ENCODE data around the gene ARHGEF40. TPM values are rescaled to one million over a fixed set of nuclear protein-coding genes. Genes with fewer than 3 reads are reported as not detected.
"Not testable (repeated sequence)": the region's sequence is repeated elsewhere in the genome, so short reads cannot be mapped to it uniquely, and the experiment has no call there.

Gene ARHGEF40
- polyA plus RNA-seq, 1 experiment = 40.7 TPM

GRCh38 chr14:21039585-21040369, 30.3 kb upstream of the ARHGEF40 start:
- peaks cover 28% of the 10 kb centered on the region for H3K27me3 ChIP-seq (ENCODE audit: control insufficient read depth, insufficient read depth, low read length)
- no peak overlapping the region for H3K27ac ChIP-seq (ENCODE audit: low read depth, low read length)
- ChIA-PET CTCF (interaction anchor here (0.7 to 4.0 kb wide), 26 partner anchors 8 to 343 kb away, joined by 3 to 170 read pairs (median 6); no protein-coding TSS in a partner anchor), POLR2A (interaction anchor here (1.0 to 1.3 kb wide), 5 partner anchors 23 to 52 kb away, joined by 3 to 5 read pairs (median 3); no protein-coding TSS in a partner anchor)
- no peak overlapping the region for H3K4me3 ChIP-seq (ENCODE audit: low read depth, low read length)
- TF ChIP-seq CTCF (IDR thresholded peaks at IDR 0.05; ENCODE audit: low read depth, low read length) = peak; percentile 71
- no peaks in the 10 kb centered on the region for H3K9me3 ChIP-seq (ENCODE audit: control insufficient read depth, insufficient read depth, low read length)
- peak; percentile 26 for DNase-seq (ENCODE audit: low read depth, low spot score)

DNA sequence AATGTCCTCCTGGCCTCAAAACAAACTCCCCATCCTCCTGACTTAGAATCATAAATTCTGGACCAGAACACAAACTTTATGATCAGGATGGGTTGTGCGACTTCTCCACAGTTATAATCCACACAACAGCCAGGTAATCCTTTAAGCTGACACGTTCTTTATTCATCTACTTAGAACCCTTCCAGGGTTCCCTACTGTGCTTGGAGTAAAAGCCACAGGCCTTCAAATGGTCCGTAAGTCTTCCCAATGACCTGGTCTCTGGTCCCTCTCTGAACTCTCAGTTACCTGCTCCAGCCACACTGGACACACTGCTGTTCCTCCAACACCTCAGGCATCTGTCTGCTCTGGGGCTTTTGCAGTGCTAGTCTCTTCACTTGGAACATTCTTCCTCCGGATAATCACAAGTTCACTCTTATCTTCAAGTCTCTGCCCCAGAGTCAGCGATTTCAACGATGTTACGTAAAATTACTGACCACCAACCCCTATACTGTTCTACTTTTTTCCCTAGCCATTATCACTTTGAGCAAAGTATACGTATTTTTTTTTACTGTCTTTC, 29.7 kb upstream of the ARHGEF40 start:
- no peak for DNase-seq (ENCODE audit: low read depth, low spot score)
- no peak for TF ChIP-seq CTCF (IDR thresholded peaks at IDR 0.05; ENCODE audit: low read depth, low read length)
- no peak overlapping the region for H3K4me3 ChIP-seq (ENCODE audit: low read depth, low read length)
- no peaks in the 10 kb centered on the region for H3K9me3 ChIP-seq (ENCODE audit: control insufficient read depth, insufficient read depth, low read length)
- ChIA-PET CTCF (interaction anchor here (0.8 to 4.0 kb wide), 25 partner anchors 9 to 344 kb away, joined by 3 to 170 read pairs (median 6); no protein-coding TSS in a partner anchor), POLR2A (interaction anchor here (1.1 to 1.3 kb wide), 3 partner anchors 26 to 52 kb away, joined by 3 read pairs; no protein-coding TSS in a partner anchor)
- no peak overlapping the region for H3K27ac ChIP-seq (ENCODE audit: low read depth, low read length)
- H3K27me3 ChIP-seq (ENCODE audit: control insufficient read depth, insufficient read depth, low read length) = peaks cover 24% of the 10 kb centered on the region

DNA sequence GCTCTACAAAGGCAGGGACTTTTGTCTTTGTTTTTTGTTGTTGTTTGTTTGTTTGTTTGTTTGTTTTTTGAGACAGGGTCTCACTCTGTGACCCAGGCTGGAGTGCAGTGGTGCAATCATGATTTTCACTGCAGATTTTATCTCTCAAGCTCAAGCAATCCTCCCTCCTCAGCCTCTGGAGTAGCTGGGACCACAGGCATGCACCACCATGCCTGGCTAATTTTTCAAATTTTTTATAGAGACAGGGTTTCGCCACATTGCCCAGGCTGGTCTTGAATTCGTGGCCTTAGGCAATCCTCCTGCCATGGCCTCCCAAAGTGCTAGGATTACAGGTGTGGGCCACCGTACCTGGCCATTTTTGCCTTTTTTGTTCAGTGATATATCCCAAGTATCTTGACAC, 29.2 kb upstream of the ARHGEF40 start:
- DNase-seq (ENCODE audit: low read depth, low spot score) = not testable (repeated sequence)
- CTCF ChIA-PET = interaction anchor here (0.5 to 4.0 kb wide), 18 partner anchors 15 to 182 kb away, joined by 3 to 170 read pairs (median 7); no protein-coding TSS in a partner anchor
- POLR2A ChIA-PET = interaction anchor here (1.3 kb wide), 1 partner anchor 26 kb away, joined by 3 read pairs; no protein-coding TSS in a partner anchor

DNA sequence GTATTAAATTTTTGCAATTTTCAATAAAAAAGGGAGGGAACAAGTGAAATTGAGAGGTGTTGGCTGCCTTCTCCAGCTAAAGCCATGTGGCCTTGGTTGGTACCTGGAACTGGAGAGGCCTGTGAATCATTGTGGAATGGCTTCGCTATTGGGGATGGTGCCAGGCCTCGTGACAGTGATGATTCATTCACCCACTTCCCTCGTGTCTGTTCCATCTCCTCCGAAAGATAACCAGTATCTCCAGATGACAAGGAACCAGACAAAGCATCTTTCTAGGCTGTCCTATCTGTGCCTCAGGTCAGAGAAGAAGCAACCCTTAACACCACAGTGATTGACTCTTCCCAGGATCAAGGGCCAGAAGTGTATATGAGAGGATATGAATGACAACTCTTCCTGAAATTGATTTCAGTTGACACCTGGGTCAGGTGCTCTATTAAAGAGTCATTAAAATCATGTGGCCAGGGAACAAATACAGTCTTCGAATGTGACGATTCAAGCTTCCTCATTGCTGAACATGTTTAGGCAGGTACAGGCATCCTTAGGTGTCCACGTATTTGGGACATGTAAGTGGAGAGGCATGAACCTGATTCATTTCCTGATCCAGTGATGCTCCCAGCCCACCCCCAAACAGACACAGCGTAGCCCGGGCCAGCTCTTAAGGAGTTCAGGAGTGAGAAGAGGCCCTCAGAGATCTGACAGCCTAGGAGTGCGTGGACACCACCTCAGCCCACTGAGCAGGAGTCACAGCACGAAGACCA, 28.2 kb upstream of the ARHGEF40 start, which contains the start of gene RNASE7:
RNASE7 (plus strand) TSS at position 687 of the 758 bp plus-strand sequence. CDS start 631 bp downstream, outside the sequence.
- no peak for TF ChIP-seq CTCF (IDR thresholded peaks at IDR 0.05; ENCODE audit: low read depth, low read length)
- H3K27me3 ChIP-seq (ENCODE audit: control insufficient read depth, insufficient read depth, low read length) = peaks cover 23% of the 10 kb centered on the region
- no peak within 1 kb of the TSS for H3K27ac ChIP-seq (ENCODE audit: low read depth, low read length)
- DNase-seq (ENCODE audit: low read depth, low spot score) = no peak
- no peaks in the 10 kb centered on the region for H3K9me3 ChIP-seq (ENCODE audit: control insufficient read depth, insufficient read depth, low read length)
- no peak within 1 kb of the TSS for H3K4me3 ChIP-seq (ENCODE audit: low read depth, low read length)
- POLR2A ChIA-PET = no interaction called here
- CTCF ChIA-PET = interaction anchor here (0.5 to 4.0 kb wide), 5 partner anchors 25 to 183 kb away, joined by 3 to 170 read pairs (median 18); no protein-coding TSS in a partner anchor

More for the DNA sequence above, 29.2 kb upstream of the ARHGEF40 start:
- not testable (repeated sequence) for H3K27ac ChIP-seq (ENCODE audit: low read depth, low read length); H3K9me3 ChIP-seq (ENCODE audit: control insufficient read depth, insufficient read depth, low read length); H3K4me3 ChIP-seq (ENCODE audit: low read depth, low read length)
- H3K27me3 ChIP-seq (ENCODE audit: control insufficient read depth, insufficient read depth, low read length) = peaks cover 23% of the 10 kb centered on the region

DNA sequence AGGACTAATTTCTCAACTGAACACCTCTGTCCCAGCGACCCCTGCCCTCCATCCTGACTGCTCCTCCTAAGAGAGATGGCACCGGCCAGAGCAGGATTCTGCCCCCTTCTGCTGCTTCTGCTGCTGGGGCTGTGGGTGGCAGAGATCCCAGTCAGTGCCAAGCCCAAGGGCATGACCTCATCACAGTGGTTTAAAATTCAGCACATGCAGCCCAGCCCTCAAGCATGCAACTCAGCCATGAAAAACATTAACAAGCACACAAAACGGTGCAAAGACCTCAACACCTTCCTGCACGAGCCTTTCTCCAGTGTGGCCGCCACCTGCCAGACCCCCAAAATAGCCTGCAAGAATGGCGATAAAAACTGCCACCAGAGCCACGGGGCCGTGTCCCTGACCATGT, 27.2 kb upstream of the ARHGEF40 start:
- Histone ChIP-seq H3K27ac (ENCODE audit: low read depth, low read length) (no peak overlapping the region), H3K27me3 (ENCODE audit: control insufficient read depth, insufficient read depth, low read length) (peaks cover 21% of the 10 kb centered on the region), H3K4me3 (ENCODE audit: low read depth, low read length) (no peak overlapping the region), H3K9me3 (ENCODE audit: control insufficient read depth, insufficient read depth, low read length) (no peaks in the 10 kb centered on the region)
- ChIA-PET POLR2A (no interaction called here), CTCF (interaction anchor here (0.5 to 2.2 kb wide), 5 partner anchors 28 to 61 kb away, joined by 3 to 22 read pairs (median 7); no protein-coding TSS in a partner anchor)
- DNase-seq (ENCODE audit: low read depth, low spot score) = no peak
- no peak for TF ChIP-seq CTCF (IDR thresholded peaks at IDR 0.05; ENCODE audit: low read depth, low read length)

Data from AG04450 (cell line).